Measurements from ENCODE around the gene AP3D1.
"Not testable (repeated sequence)": the region's sequence is repeated elsewhere in the genome, so short reads cannot be mapped to it uniquely, and the experiment has no call there.

Gene AP3D1

GRCh38 chr19:2129892-2130770, 21.2 kb downstream of the AP3D1 start:
- H3K9me3 ChIP-seq, result no peaks in the 10 kb centered on the region
- H3K27me3 ChIP-seq, result no peaks in the 10 kb centered on the region
- H3K36me3 ChIP-seq, result peaks cover 48% of the 10 kb centered on the region
- H3K4me3 ChIP-seq (ENCODE audit: low read depth, low read length), result no peak overlapping the region
- DNase-seq, result peak; percentile 4
- no peaks in the 10 kb centered on the region for H3K4me1 ChIP-seq
- TF ChIP-seq CTCF (IDR thresholded peaks at IDR 0.05; ENCODE audit: low read depth, low read length), result no peak

- no peaks in the 10 kb centered on the region for H3K9me3 ChIP-seq
Measured at GRCh38 chr19:2129486-2129885, 21.9 kb downstream of the AP3D1 start.

GRCh38 chr19:2129022-2129421, 22.3 kb downstream of the AP3D1 start:
- H3K27me3 ChIP-seq, result no peaks in the 10 kb centered on the region
- no peak for TF ChIP-seq CTCF (IDR thresholded peaks at IDR 0.05; ENCODE audit: low read depth, low read length)
- DNase-seq, result no peak
- H3K4me1 ChIP-seq, result no peaks in the 10 kb centered on the region
- H3K36me3 ChIP-seq, result peaks cover 53% of the 10 kb centered on the region
- no peak overlapping the region for H3K4me3 ChIP-seq (ENCODE audit: low read depth, low read length)
- no peaks in the 10 kb centered on the region for H3K9me3 ChIP-seq

More at GRCh38 chr19:2129486-2129885, 21.9 kb downstream of the AP3D1 start:
- no peaks in the 10 kb centered on the region for H3K27me3 ChIP-seq
- no peak for DNase-seq
- TF ChIP-seq CTCF (IDR thresholded peaks at IDR 0.05; ENCODE audit: low read depth, low read length), result no peak
- H3K36me3 ChIP-seq, result peaks cover 48% of the 10 kb centered on the region
- no peaks in the 10 kb centered on the region for H3K4me1 ChIP-seq
- H3K4me3 ChIP-seq (ENCODE audit: low read depth, low read length), result no peak overlapping the region

- not testable (repeated sequence) for H3K9me3 ChIP-seq; DNase-seq; H3K4me1 ChIP-seq; H3K27me3 ChIP-seq; H3K4me3 ChIP-seq (ENCODE audit: low read depth, low read length)
- H3K36me3 ChIP-seq, result peaks cover 55% of the 10 kb centered on the region
Measured at GRCh38 chr19:2128252-2128651, 23.1 kb downstream of the AP3D1 start.

- no peak for DNase-seq
- TF ChIP-seq CTCF (IDR thresholded peaks at IDR 0.05; ENCODE audit: low read depth, low read length), result no peak
- Histone ChIP-seq H3K27me3 (no peaks in the 10 kb centered on the region), H3K4me1 (no peaks in the 10 kb centered on the region), H3K4me3 (ENCODE audit: low read depth, low read length) (no peak overlapping the region), H3K36me3 (peaks cover 56% of the 10 kb centered on the region), H3K9me3 (no peaks in the 10 kb centered on the region)
Measured at GRCh38 chr19:2127758-2128157, 23.6 kb downstream of the AP3D1 start.

GRCh38 chr19:2126879-2127518, 24.4 kb downstream of the AP3D1 start:
- Histone ChIP-seq H3K4me1 (no peaks in the 10 kb centered on the region), H3K4me3 (ENCODE audit: low read depth, low read length) (no peak overlapping the region), H3K36me3 (peaks cover 56% of the 10 kb centered on the region), H3K9me3 (no peaks in the 10 kb centered on the region), H3K27me3 (no peaks in the 10 kb centered on the region)
- DNase-seq, result no peak
- TF ChIP-seq CTCF (IDR thresholded peaks at IDR 0.05; ENCODE audit: low read depth, low read length), result no peak

Data from BE2C (cell line).